ENCODE measurements around the gene ZNF281.

Gene ZNF281

DNA sequence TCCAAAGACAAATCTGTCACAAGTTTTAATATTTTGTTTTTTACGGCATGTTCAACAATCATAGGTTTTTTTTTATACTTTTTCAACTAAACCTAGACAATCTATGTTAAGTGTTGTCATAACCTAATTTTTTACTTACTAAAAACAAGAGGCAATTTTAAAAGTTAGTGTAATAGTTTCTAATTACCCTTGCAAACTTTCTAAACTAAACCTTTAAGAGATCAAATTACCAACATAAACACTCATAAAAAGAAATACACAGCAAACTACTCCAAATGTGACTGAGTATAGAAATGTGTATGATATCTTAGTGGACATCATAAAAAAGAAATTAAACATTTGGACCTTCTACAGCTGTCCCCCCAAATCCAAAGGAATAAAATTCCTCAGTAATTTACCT lies 10.0 kb downstream of the ZNF281 start:
- Histone ChIP-seq H3K27me3 (replicated peaks) (no peaks in the 10 kb centered on the region), H3K4me3 (ENCODE audit: low read depth, low read length) (no peak overlapping the region), H3K36me3 (replicated peaks) (peaks cover 4% of the 10 kb centered on the region), H3K27ac (no peak overlapping the region)
- in situ Hi-C loops (cut with HindIII; ENCODE audit: low pct_ligation_motif_present, low sequenced_read_pairs) = no loop called here
- TF ChIP-seq, protein P1, sequence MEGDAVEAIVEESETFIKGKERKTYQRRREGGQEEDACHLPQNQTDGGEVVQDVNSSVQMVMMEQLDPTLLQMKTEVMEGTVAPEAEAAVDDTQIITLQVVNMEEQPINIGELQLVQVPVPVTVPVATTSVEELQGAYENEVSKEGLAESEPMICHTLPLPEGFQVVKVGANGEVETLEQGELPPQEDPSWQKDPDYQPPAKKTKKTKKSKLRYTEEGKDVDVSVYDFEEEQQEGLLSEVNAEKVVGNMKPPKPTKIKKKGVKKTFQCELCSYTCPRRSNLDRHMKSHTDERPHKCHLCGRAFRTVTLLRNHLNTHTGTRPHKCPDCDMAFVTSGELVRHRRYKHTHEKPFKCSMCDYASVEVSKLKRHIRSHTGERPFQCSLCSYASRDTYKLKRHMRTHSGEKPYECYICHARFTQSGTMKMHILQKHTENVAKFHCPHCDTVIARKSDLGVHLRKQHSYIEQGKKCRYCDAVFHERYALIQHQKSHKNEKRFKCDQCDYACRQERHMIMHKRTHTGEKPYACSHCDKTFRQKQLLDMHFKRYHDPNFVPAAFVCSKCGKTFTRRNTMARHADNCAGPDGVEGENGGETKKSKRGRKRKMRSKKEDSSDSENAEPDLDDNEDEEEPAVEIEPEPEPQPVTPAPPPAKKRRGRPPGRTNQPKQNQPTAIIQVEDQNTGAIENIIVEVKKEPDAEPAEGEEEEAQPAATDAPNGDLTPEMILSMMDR (IDR thresholded peaks at IDR 0.05; ENCODE audit: low read depth, low read length, missing control alignments) = no peak
- no peak for DNase-seq

DNA sequence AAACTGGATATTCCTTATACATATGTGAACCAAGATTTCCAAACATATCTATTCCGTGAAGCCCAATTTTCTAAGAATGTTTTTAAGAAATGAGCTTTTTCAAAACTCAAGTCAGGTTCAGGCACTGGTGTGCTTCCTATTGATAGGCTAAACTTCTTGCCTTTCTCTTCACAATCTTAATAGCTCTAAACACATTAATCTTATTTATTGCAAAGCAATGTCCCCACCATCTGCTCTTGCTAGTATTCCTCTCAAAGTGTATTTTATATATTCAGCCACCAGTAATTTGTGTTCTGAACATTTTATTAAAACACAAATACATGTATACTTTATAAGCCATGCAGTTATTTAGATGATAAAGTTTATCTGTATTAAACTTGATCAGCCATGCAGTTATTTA lies 11.5 kb downstream of the ZNF281 start:
- H3K4me3 ChIP-seq (ENCODE audit: low read depth, low read length) = no peak overlapping the region
- no peak for DNase-seq
- H3K36me3 ChIP-seq (replicated peaks) = no peaks in the 10 kb centered on the region
- TF ChIP-seq, protein P1 (IDR thresholded peaks at IDR 0.05; ENCODE audit: low read depth, low read length, missing control alignments) = no peak
- H3K27me3 ChIP-seq (replicated peaks) = no peaks in the 10 kb centered on the region
- in situ Hi-C loops (cut with HindIII; ENCODE audit: low pct_ligation_motif_present, low sequenced_read_pairs) = no loop called here
- no peak overlapping the region for H3K27ac ChIP-seq

DNA sequence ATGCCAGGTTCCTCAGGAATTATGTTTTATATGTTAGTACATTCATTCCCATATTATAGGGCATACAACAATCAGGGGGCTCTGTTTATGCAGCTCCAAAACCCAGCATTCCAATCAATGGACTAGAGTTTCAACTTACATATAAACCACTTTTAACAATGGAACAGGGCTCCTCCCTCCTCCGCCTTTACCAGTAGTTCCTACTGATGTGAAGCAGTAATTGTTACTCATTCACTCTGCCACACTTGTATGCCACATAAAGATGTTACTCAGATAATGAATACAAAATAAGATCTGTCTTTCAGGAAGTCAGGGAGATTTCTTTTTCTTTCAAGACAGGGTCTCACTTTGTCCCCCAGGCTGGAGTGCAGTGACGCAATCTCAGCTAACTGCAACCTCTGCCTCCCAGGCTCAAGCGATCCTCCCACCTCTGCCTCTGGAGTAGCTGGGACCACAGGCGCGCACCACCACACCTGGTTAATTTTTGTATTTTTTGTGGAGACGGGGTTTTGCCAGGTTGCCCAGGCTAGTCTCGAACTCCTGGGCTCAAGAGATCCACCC lies 17.1 kb downstream of the ZNF281 start:
- in situ Hi-C loops (cut with HindIII; ENCODE audit: low pct_ligation_motif_present, low sequenced_read_pairs) = no loop called here
- TF ChIP-seq, protein P1 (IDR thresholded peaks at IDR 0.05; ENCODE audit: low read depth, low read length, missing control alignments) = no peak
- no peak overlapping the region for H3K27ac ChIP-seq

DNA sequence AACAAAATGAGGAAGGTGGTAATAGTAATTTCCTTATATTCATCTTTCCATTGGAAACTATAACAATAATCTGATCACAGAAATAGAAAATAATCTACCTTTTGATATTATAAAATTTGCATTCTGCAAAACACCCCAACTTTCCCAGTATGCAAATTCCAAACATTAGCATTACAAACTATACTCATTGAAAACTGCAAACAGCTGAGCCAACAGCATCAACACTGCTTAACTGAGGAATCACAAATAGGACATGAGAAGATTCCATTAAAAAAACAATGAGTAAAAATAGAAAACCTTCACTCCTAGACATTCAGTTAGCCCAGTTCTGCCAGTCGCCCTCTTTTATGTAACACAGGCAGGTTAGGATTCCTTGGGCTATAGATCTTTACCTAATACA lies 18.1 kb downstream of the ZNF281 start:
- no peak for DNase-seq
- Histone ChIP-seq H3K4me3 (ENCODE audit: low read depth, low read length) (no peak overlapping the region), H3K27me3 (replicated peaks) (no peaks in the 10 kb centered on the region), H3K27ac (no peak overlapping the region), H3K36me3 (replicated peaks) (no peaks in the 10 kb centered on the region)
- TF ChIP-seq, protein P1 (IDR thresholded peaks at IDR 0.05; ENCODE audit: low read depth, low read length, missing control alignments) = no peak
- in situ Hi-C loops (cut with HindIII; ENCODE audit: low pct_ligation_motif_present, low sequenced_read_pairs) = no loop called here

More for the DNA sequence above, 17.1 kb downstream of the ZNF281 start:
- H3K27me3 ChIP-seq (replicated peaks) = no peaks in the 10 kb centered on the region
- no peak for DNase-seq
- H3K4me3 ChIP-seq (ENCODE audit: low read depth, low read length) = no peak overlapping the region
- no peaks in the 10 kb centered on the region for H3K36me3 ChIP-seq (replicated peaks)

DNA sequence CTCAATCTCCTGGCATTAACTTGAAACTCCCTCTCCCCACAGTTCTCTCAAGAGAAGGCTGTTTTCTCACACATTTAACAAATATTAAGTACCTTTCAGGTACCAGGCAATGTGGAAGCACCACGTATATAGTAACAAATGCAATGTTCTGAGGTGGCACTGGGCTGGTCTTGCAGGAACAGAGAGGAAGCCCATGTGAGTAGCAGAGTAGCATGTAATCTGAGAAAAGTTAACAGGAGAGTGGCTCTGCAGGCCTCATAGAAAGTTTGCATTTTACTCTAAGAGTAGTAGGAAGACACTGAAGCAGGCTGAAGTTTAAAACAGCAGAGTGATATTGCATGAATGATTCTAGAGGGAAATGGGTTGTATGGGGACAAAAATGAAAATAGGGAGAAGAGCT lies 21.0 kb downstream of the ZNF281 start:
- H3K4me3 ChIP-seq (ENCODE audit: low read depth, low read length) = no peak overlapping the region
- DNase-seq = no peak
- in situ Hi-C loops (cut with HindIII; ENCODE audit: low pct_ligation_motif_present, low sequenced_read_pairs) = no loop called here
- TF ChIP-seq, protein P1 (IDR thresholded peaks at IDR 0.05; ENCODE audit: low read depth, low read length, missing control alignments) = no peak
- no peaks in the 10 kb centered on the region for H3K27me3 ChIP-seq (replicated peaks)
- H3K36me3 ChIP-seq (replicated peaks) = no peaks in the 10 kb centered on the region
- peak overlapping the region; percentile 45 for H3K27ac ChIP-seq

DNA sequence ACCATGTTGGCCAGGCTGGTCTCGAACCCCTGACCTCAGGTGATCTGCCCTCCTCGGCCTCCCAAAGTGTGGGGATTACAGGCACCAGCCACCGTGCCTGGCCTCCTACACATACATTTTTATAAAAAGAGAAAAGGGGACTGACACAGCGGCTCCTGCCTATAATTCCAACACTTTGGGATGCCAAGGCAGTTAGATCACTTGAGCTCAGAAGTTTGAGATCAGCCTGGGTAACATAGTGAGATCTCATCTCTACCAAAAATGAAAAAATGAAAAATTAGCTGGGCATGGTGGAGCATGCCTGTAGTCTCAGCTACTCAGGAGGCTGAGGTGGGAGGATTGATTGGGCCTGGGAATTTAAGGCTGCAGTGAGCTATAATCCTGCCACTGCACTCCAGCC lies 23.4 kb downstream of the ZNF281 start:
- TF ChIP-seq, protein P1 (IDR thresholded peaks at IDR 0.05; ENCODE audit: low read depth, low read length, missing control alignments) = no peak
- DNase-seq = no peak

More for the DNA sequence above, 23.4 kb downstream of the ZNF281 start:
- in situ Hi-C loops (cut with HindIII; ENCODE audit: low pct_ligation_motif_present, low sequenced_read_pairs) = no loop called here
- Histone ChIP-seq H3K4me3 (ENCODE audit: low read depth, low read length) (no peak overlapping the region), H3K36me3 (replicated peaks) (no peaks in the 10 kb centered on the region), H3K27ac (no peak overlapping the region), H3K27me3 (replicated peaks) (no peaks in the 10 kb centered on the region)

All from brain microvascular endothelial cell (primary cell).